ENCODE measurements around the gene GCNT2.
"Not testable (repeated sequence)": the region's sequence is repeated elsewhere in the genome, so short reads cannot be mapped to it uniquely, and the experiment has no call there.

Gene GCNT2

GRCh38 chr6:10521104-10521808, at the start of gene GCNT2:
GCNT2 (plus strand) TSS chr6:10521351; CDS start chr6:10528912, 7,561 bp downstream.
- DNase-seq (ENCODE audit: low spot score): peak; percentile 88

- no peak for DNase-seq (ENCODE audit: low spot score)
These were observed 48.5 kb upstream of the GCNT2 start for GRCh38 chr6:10472634-10473033.

GRCh38 chr6:10478187-10479040, 42.7 kb upstream of the GCNT2 start:
- DNase-seq (ENCODE audit: low spot score): peak; percentile 58

DNA sequence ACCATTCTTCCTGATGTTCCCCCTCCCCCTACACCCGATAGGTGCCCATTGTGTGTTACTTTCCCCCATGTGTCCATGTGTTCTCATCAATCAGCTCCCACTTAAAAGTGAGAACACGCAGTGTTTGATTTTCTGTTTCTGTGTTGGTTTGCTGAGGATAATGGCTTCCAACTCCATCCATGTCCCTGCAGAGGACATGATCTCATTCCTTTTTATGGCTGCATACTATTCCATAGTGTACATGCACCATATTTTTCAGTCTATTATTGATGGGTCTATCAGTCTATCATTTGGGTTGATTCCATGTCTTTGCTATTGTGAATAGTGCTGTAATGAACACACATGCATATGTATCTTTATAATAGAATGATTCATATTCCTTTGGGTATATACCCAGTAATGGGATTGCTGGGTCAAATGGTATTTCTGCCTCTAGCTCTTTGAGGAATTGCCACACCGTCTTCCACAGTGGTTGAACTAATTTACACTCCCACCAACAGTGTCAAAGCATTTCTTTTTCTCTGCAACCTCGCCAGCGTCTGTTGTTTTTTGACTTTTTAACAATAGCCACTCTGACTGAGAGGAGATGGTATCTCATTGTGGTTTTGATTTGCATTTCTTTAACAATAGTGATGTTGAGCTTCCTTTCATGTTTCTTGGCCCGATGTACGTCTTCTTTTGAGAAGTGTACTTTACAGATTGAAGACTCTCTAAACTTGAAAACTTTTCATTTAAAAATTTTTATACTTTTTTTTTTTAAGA, 41.0 kb upstream of the GCNT2 start:
- no peak for DNase-seq (ENCODE audit: low spot score)

DNA sequence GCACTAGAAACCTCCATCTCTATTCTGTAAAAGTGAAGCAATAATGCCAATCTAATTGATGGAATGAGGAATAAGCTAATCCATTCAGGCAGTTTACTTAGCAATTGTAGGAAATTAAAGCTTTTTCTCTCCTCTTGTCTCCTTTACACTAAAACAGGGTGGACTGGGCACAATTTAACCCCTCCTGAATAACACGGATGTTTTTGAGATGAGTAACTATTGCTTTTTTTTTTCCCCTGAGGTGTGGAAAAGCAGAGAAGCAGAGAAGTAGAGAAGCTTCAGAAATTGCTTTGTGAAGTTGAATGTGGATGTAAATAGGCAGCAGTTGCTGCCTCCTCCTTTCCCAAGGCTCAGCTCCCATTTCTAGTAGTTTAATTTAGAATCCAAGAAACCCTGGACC, 40.0 kb upstream of the GCNT2 start:
- DNase-seq (ENCODE audit: low spot score): no peak

GRCh38 chr6:10482636-10483257, 38.4 kb upstream of the GCNT2 start:
- no peak for DNase-seq (ENCODE audit: low spot score)

DNA sequence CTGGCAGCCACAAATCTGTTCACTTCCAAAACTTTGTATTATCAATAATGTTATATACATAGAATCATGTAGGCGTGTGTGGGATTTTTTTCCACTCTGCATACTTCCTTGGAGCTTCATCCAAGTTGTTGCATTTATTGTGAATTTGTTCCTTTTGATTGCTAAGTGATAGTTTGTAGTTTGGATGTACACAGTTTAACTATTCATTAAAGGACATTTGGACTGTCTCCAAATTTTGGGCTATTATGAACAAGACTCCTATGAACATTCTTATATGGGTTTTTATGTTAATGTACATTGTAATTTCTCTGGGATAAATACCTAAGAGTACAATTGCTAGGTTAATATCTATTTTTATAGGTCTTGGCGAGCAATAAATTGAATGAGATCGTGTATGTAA, 36.2 kb upstream of the GCNT2 start:
- no peak for DNase-seq (ENCODE audit: low spot score)

GRCh38 chr6:10485406-10485805, 35.7 kb upstream of the GCNT2 start:
- no peak for DNase-seq (ENCODE audit: low spot score)

- DNase-seq (ENCODE audit: low spot score): no peak
These were observed 34.9 kb upstream of the GCNT2 start for GRCh38 chr6:10486215-10486614.

DNA sequence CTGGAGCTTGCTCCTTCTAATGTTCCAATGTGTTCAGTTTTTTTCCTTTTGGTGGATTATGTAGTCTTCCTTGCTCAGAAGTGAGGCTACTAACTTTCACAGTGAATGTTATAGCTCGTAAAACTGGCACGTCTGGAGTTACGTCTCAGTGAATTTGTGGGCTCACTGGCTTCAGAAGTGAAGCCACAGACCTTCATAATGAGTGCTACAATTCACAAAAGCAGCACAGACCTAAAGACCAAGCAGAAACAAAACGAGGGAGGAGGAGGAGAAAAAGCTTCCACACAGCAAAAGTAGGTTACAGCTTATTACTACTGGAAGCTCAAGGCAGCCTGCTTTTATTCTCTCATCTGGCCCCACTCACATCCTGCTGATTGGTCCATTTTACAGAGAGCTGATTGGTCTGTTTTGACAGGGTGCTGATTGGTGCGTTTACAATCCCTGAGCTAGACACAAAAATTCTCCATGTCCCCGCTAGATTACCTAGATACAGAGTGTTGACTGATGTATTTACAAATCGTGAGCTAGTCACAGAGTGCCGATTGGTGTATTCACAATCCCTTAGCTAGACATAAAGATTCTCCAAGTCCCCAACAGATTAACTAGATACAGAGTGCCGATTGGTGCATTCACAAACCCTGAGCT, 34.1 kb upstream of the GCNT2 start:
- DNase-seq (ENCODE audit: low spot score): not testable (repeated sequence)

DNA sequence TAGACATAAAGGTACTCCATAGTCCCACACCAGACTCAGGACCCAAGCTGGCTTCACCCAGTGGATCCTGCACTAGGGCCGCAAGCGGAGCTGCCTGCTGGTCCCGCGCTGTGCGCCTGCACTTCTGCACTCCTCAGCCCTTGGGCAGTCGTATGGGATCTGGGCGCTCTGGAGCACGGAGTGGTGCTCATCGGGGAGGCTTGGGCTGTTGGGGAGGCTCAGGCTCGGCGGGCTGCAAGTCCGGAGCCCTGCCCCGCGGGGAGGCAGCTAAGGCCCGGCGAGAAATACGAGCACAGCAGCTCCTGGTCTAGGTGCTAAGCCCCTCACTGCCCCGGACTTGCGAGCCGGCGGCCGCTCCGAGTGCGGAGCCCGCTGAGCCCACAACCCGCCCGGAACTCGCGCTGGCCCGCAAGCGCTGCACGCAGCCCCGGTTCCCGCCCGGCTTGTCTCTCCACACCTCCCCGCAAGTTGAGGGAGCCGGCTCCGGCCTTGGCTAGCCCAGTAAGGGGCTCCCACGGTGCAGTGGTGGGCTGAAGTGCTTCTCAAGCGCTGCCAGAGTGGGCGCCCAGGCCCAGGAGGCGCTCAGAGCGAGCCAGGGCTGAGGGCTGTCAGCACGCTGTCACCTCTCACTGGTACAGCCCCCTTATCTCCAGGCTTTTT, 33.4 kb upstream of the GCNT2 start:
- DNase-seq (ENCODE audit: low spot score): no peak

GRCh38 chr6:10491463-10491862, 29.7 kb upstream of the GCNT2 start:
- no peak for DNase-seq (ENCODE audit: low spot score)

DNA sequence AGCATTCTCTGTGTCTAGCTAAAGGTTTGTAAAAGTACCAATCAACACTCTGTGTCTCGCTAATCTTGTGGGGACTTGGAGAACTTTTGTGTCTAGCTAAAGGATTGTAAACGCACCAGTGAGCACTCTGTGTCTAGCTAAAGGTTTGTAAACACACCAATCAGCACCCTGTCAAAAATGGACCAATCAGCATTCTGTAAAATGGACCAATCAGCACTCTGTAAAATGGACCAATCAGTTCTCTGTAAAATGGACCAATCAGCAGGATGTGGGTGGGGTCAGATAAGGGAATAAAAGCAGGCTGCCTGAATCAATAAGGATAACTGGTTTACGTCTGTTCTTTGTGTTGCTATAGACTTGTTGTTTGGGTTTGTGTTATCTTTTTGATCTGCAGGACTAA, 29.2 kb upstream of the GCNT2 start:
- not testable (repeated sequence) for DNase-seq (ENCODE audit: low spot score)

GRCh38 chr6:10495029-10495428, 26.1 kb upstream of the GCNT2 start:
- DNase-seq (ENCODE audit: low spot score): no peak

DNA sequence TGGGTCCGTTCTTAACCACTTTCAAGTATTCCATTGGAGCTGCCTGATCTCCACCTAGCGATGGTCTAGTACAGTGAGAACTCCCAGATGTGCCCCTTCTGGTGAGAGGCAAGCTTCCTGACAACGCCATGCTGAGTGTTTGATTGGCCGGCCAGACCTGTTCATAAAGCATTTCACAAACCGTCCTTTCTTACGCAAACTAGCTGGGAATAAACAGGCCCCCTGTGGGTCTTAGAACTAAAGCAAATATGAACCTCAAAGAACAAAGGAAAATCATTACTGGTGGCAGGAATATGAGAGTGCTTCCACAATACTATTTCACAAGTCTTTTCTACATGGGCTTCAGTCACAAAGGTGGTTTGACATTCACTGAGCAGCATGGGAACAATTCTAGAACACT, 15.6 kb upstream of the GCNT2 start:
- no peak for DNase-seq (ENCODE audit: low spot score)

DNA sequence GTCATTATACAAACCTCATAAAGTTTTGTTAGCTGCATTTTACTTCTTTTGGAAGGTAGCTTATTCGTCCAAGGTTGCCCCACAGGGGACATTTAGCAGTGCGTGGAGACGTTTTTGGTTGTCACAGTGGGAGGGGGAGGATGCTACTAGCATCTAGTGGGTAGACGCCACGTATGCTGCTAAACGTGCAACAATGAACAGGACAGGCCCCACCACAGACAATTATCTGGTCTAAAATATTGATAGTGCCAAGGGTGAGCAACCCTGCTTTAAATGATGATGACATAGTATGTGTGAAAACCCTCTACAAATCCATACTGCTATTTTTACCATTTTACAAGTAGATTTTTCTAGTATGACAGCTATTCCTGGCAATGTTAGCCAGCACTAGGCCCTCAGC, 13.9 kb upstream of the GCNT2 start:
- DNase-seq (ENCODE audit: low spot score): no peak

- no peak for DNase-seq (ENCODE audit: low spot score)
These were observed 13.4 kb upstream of the GCNT2 start for GRCh38 chr6:10507715-10508114.

GRCh38 chr6:10510592-10511367, 10.4 kb upstream of the GCNT2 start:
- DNase-seq (ENCODE audit: low spot score): peak; percentile 83

- DNase-seq (ENCODE audit: low spot score): no peak
These were observed 9.7 kb upstream of the GCNT2 start for GRCh38 chr6:10511477-10511876.

GRCh38 chr6:10513544-10513943, 7.6 kb upstream of the GCNT2 start:
- no peak for DNase-seq (ENCODE audit: low spot score)

Data from cerebellar cortex (tissue), 1 donor.